ENCODE results near the gene SLC5A11.

The SLC5A11 gene

DNA sequence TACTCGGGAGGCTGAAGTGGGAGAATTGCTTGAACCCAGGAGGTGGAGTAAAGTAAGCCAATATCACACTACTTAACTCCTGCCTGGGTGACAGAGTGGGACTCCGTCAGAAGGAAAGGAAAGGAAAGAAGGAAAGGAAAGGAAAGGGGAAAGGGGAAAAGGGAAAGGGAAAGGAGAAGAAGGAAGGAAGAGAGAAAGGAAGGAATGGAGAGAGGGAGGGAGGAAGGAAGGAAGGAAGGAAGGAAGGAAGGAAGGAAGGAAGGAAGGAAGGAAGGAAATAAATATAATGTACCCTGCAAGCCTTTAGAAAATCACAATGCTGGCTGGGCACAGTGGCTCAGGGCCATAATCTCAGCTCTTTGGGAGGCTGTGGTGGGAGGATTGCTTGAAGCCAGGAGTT lies 27.3 kb downstream of the SLC5A11 start:
- H3K9me3 Mint-ChIP-seq = no peaks in the 10 kb centered on the region
- H3K27me3 Mint-ChIP-seq (ENCODE audit: low read depth) = peaks cover 10% of the 10 kb centered on the region
- no peak overlapping the region for H3K4me3 Mint-ChIP-seq
- TF ChIP-seq CTCF (IDR thresholded peaks at IDR 0.05; ENCODE audit: unreplicated experiment in 3 of 3) = no peak
- H3K4me1 Mint-ChIP-seq = no peaks in the 10 kb centered on the region
- H3K36me3 Mint-ChIP-seq (ENCODE audit: low read depth) = no peaks in the 10 kb centered on the region
- no peak overlapping the region for H3K27ac Mint-ChIP-seq

- no peak overlapping the region for H3K4me3 Mint-ChIP-seq
- no peak for TF ChIP-seq CTCF (IDR thresholded peaks at IDR 0.05; ENCODE audit: unreplicated experiment in 3 of 3)
- no peak overlapping the region for H3K27ac Mint-ChIP-seq
- peaks cover 10% of the 10 kb centered on the region for H3K27me3 Mint-ChIP-seq (ENCODE audit: low read depth)
- no peaks in the 10 kb centered on the region for H3K4me1 Mint-ChIP-seq
- H3K9me3 Mint-ChIP-seq = no peaks in the 10 kb centered on the region
- H3K36me3 Mint-ChIP-seq (ENCODE audit: low read depth) = no peaks in the 10 kb centered on the region
Measured at GRCh38 chr16:24875466-24875865, 29.7 kb downstream of the SLC5A11 start.

DNA sequence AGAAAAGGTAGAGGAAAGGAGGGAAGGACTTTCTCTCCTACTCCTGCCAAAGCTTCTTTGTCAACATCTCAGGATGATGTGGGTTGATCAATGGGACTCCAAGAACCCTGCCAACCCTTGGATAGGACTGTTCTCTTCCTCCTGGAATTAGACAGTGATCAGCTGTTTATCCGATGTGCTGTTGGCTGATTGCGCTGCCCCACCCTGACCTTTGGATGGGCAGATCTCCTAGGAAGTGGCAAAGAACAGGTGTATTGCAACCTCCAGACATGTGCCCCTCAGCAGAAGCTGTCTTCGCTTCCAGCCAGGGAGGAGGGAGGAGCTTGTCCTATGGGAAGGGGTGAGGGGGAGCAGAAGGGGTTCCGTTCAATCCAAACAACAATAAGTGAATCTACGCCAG lies 30.5 kb downstream of the SLC5A11 start:
- Mint-ChIP-seq H3K9me3 (no peaks in the 10 kb centered on the region), H3K4me1 (no peaks in the 10 kb centered on the region), H3K4me3 (no peak overlapping the region), H3K27me3 (ENCODE audit: low read depth) (peaks cover 10% of the 10 kb centered on the region), H3K27ac (no peak overlapping the region), H3K36me3 (ENCODE audit: low read depth) (no peaks in the 10 kb centered on the region)
- no peak for TF ChIP-seq CTCF (IDR thresholded peaks at IDR 0.05; ENCODE audit: unreplicated experiment in 3 of 3)

GRCh38 chr16:24879684-24880083 lies 33.9 kb downstream of the SLC5A11 start:
- no peaks in the 10 kb centered on the region for H3K36me3 Mint-ChIP-seq (ENCODE audit: low read depth)
- H3K4me1 Mint-ChIP-seq = no peaks in the 10 kb centered on the region
- H3K4me3 Mint-ChIP-seq = no peak overlapping the region
- no peaks in the 10 kb centered on the region for H3K9me3 Mint-ChIP-seq
- no peak for TF ChIP-seq CTCF (IDR thresholded peaks at IDR 0.05; ENCODE audit: unreplicated experiment in 3 of 3)
- H3K27me3 Mint-ChIP-seq (ENCODE audit: low read depth) = peaks cover 14% of the 10 kb centered on the region
- H3K27ac Mint-ChIP-seq = no peak overlapping the region

DNA sequence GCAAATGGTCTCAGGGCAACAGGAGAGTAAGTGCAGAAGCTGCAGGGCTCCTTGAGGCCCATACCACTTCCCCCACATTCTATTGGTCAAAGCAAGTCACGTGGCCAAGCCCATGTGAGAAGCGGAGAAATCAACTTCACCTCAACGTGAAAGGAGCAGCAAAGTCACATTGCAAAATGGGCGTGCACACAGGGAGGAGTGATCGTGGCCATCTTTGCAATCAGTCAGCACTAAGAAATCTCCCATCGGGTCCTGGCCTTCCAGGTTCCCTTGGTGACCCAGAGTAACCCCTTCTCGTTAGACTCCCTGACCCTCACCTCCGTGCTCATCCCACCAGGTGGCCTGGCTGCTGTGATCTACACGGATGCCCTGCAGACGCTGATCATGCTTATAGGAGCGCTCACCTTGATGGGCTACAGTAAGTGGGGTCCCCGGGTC lies 38.0 kb downstream of the SLC5A11 start:
- no peak for TF ChIP-seq CTCF (IDR thresholded peaks at IDR 0.05; ENCODE audit: unreplicated experiment in 3 of 3)
- Mint-ChIP-seq H3K9me3 (peaks cover 5% of the 10 kb centered on the region), H3K4me3 (no peak overlapping the region), H3K27me3 (ENCODE audit: low read depth) (peaks cover 12% of the 10 kb centered on the region), H3K36me3 (ENCODE audit: low read depth) (no peaks in the 10 kb centered on the region), H3K27ac (no peak overlapping the region), H3K4me1 (no peaks in the 10 kb centered on the region)

GRCh38 chr16:24887472-24887871 lies 41.7 kb downstream of the SLC5A11 start:
- H3K27ac Mint-ChIP-seq = no peak overlapping the region
- no peak overlapping the region for H3K4me3 Mint-ChIP-seq
- peaks cover 5% of the 10 kb centered on the region for H3K9me3 Mint-ChIP-seq
- H3K36me3 Mint-ChIP-seq (ENCODE audit: low read depth) = no peaks in the 10 kb centered on the region
- H3K4me1 Mint-ChIP-seq = no peaks in the 10 kb centered on the region
- H3K27me3 Mint-ChIP-seq (ENCODE audit: low read depth) = peaks cover 17% of the 10 kb centered on the region
- no peak for TF ChIP-seq CTCF (IDR thresholded peaks at IDR 0.05; ENCODE audit: unreplicated experiment in 3 of 3)
